Panc1 (cell line): Measurements from ENCODE around the gene LHPP. TPM values are rescaled to one million over a fixed set of nuclear protein-coding genes. Genes with fewer than 3 reads are reported as not detected.

Source experiments
- ATAC-seq: fragments of 200-7000 bp; cut with Tn5 transposase; 2 replicates; pipeline ENCODE4 v1.9.1; 2020; ENCODE audit warnings: mild to moderate bottlenecking, moderate library complexity
- BruUV-seq: library from RNA; stranded (reverse); fragments of 400-500 nt; replicated peaks from 2 replicates; lab custom pipeline; 2021; lab: Mats Ljungman, UMichigan
- CTCF ChIA-PET: fragments of 300-600 bp; sonication (Branson Sonifier 250); formaldehyde crosslinking; loops from one replicate; lab custom pipeline; 2022; ENCODE audit warnings: antibody characterized with exemption; lab: Charles Lee
- POLR2A ChIA-PET: fragments of 300-600 bp; sonication (Branson Sonifier 250); formaldehyde crosslinking; loops from one replicate; lab custom pipeline; 2022; ENCODE audit warnings: antibody characterized with exemption; lab: Charles Lee
- DNase-seq: peaks from one replicate; pipeline ENCODE4 v3.0.0-alpha.2; 2010; ENCODE audit warnings: low read depth, low spot score
- H3K27ac ChIP-seq: 2 replicates; pipeline ENCODE4 v1.5.1; 2011; ENCODE audit warnings: mild to moderate bottlenecking, low read length, inconsistent platforms
- H3K27me3 ChIP-seq: fragments of 200-500 bp; sonication (Bioruptor generic); 2 replicates; pipeline ENCODE4 v1.6.0; 2014; ENCODE audit warnings: low read length, inconsistent platforms; ENCODE audit not compliant: control insufficient read depth, insufficient read depth
- H3K36me3 ChIP-seq: fragments of 200-500 bp; sonication (Bioruptor generic); 2 replicates; pipeline ENCODE4 v1.5.1; 2014; ENCODE audit warnings: inconsistent platforms, mild to moderate bottlenecking, low read length, moderate library complexity; ENCODE audit not compliant: control insufficient read depth, insufficient read depth
- H3K4me1 ChIP-seq: 2 replicates; pipeline ENCODE4 v1.5.1; 2011; ENCODE audit warnings: inconsistent platforms, mild to moderate bottlenecking, low read length, moderate library complexity; ENCODE audit not compliant: control insufficient read depth, insufficient read depth
- H3K4me3 ChIP-seq, 2 experiments: 2 replicates each; pipeline ENCODE4 v1.5.1; 2011 to 2012; ENCODE audit warnings: low read depth in 2 of 2, low read length in 2 of 2, mild to moderate bottlenecking in 2 of 2, inconsistent platforms in 1 of 2, moderate library complexity in 1 of 2
- H3K9me3 ChIP-seq: fragments of 200-500 bp; sonication (Bioruptor generic); 2 replicates; pipeline ENCODE4 v1.5.1; 2014; ENCODE audit warnings: low read depth, mild to moderate bottlenecking, inconsistent platforms, low read length, moderate library complexity; ENCODE audit not compliant: control insufficient read depth, insufficient read depth
- CTCF ChIP-seq: fragments of 450-650 bp; IDR thresholded peaks from 2 replicates; pipeline ENCODE4 v1.5.1; 2017; ENCODE audit warnings: mild to moderate bottlenecking
- POLR2AphosphoS5 ChIP-seq: IDR thresholded peaks from 2 replicates; pipeline ENCODE4 v1.6.1; 2012; ENCODE audit warnings: mild to moderate bottlenecking, low read depth, low read length, moderate library complexity
- REST ChIP-seq, 2 experiments: IDR thresholded peaks; 2 replicates each; pipeline ENCODE4 v1.6.1; 2011 to 2012; ENCODE audit warnings: low read depth in 2 of 2, control low read depth in 1 of 2, low read length in 1 of 2, mild to moderate bottlenecking in 1 of 2, moderate library complexity in 1 of 2; ENCODE audit not compliant: insufficient read depth in 1 of 2
- SIN3A ChIP-seq: IDR thresholded peaks from 2 replicates; pipeline ENCODE4 v1.6.1; 2012; ENCODE audit warnings: low read depth, mild to moderate bottlenecking, low read length, moderate library complexity, borderline replicate concordance; ENCODE audit not compliant: insufficient read depth
- TCF7L2 ChIP-seq: IDR thresholded peaks from 2 replicates; pipeline ENCODE4 v1.6.1; 2011; ENCODE audit warnings: mild to moderate bottlenecking, low read depth, low read length, inconsistent platforms
- in situ Hi-C: cut with HindIII; loops from 2 replicates; pipeline ENCODE4 v1.10.0; 2016; ENCODE audit warnings: low sequenced_read_pairs, low pct_unique_long_range_greater_than_20kb
- intact Hi-C: fragments of 100-400 bp; cut with micrococcal nuclease; formaldehyde crosslinking; loops from one replicate; pipeline ENCODE4 v1.10.0; 2022; ENCODE audit not compliant: unreplicated experiment
- total RNA-seq: library from RNA; stranded (reverse); gene quantifications from one replicate; pipeline ENCODE4 v1.2.1, GENCODE V29; 2021; ENCODE audit not compliant: unreplicated experiment

The LHPP gene
- total RNA-seq, 1 experiment from 2014 or later = 15.0 TPM

GRCh38 chr10:124561206-124561605 lies 99.6 kb downstream of the LHPP start:
- ChIA-PET CTCF (no interaction called here), POLR2A (no interaction called here)
- DNase-seq (no peak), ATAC-seq (no peak)
- Histone ChIP-seq H3K9me3 (no peaks in the 10 kb centered on the region), H3K27ac (no peak overlapping the region), H3K4me3 (no peak overlapping the region), H3K4me1 (no peaks in the 10 kb centered on the region), H3K36me3 (no peaks in the 10 kb centered on the region), H3K27me3 (no peaks in the 10 kb centered on the region; the same call in 1 of the 2 replicates)
- in situ Hi-C loops = no loop called here
- TF ChIP-seq REST (IDR thresholded peaks at IDR 0.05; ENCODE audit: insufficient read depth in 1 of 2, low read depth in 2 of 2, low read length in 1 of 2) (no peak), POLR2AphosphoS5 (no peak), CTCF (no peak), TCF7L2 (no peak), SIN3A (no peak)
- intact Hi-C loops = no loop called here
- no TSS peak for BruUV-seq

- Histone ChIP-seq H3K4me3 (no peak overlapping the region), H3K27ac (no peak overlapping the region), H3K9me3 (no peaks in the 10 kb centered on the region), H3K36me3 (no peaks in the 10 kb centered on the region), H3K27me3 (no peaks in the 10 kb centered on the region; the same call in 1 of the 2 replicates), H3K4me1 (no peaks in the 10 kb centered on the region)
- ChIA-PET POLR2A (no interaction called here), CTCF (interaction anchor here (0.6 kb wide), 1 partner anchor 30 kb away, joined by 3 read pairs; no protein-coding TSS in a partner anchor)
- in situ Hi-C loops = no loop called here
- BruUV-seq = TSS peak; percentile 54
- intact Hi-C loops = no loop called here
- ATAC-seq = no peak
- no peak for TF ChIP-seq CTCF
- no peak for TF ChIP-seq POLR2AphosphoS5
- no peak for TF ChIP-seq SIN3A
- no peak for TF ChIP-seq REST (IDR thresholded peaks at IDR 0.05; ENCODE audit: insufficient read depth in 1 of 2, low read depth in 2 of 2, low read length in 1 of 2)
- TF ChIP-seq TCF7L2 = no peak
- DNase-seq = no peak
Observed at GRCh38 chr10:124562425-124563060, 100.9 kb downstream of the LHPP start.
